HepG2 (cell line): ENCODE data around the gene NOP9. TPM values are rescaled to one million over a fixed set of nuclear protein-coding genes. Genes with fewer than 3 reads are reported as not detected.

Experiments used
- EEA1 ChIP-seq: sonication (generic); formaldehyde crosslinking; IDR thresholded peaks from 2 replicates; pipeline ENCODE4 v1.5.1; 2020; ENCODE audit warnings: mild to moderate bottlenecking, missing genetic modification reagents, borderline replicate concordance
- IKZF5 ChIP-seq: IDR thresholded peaks from 2 replicates; pipeline ENCODE4 v1.6.1; 2018; ENCODE audit warnings: missing genetic modification reagents, mild to moderate bottlenecking, missing compliant biosample characterization
- JARID2 ChIP-seq: sonication (generic); formaldehyde crosslinking; IDR thresholded peaks from 2 replicates; pipeline ENCODE4 v1.8.1; 2023; ENCODE audit warnings: missing genetic modification reagents, inconsistent platforms; ENCODE audit not compliant: insufficient replicate concordance
- MYPOP ChIP-seq: sonication (generic); formaldehyde crosslinking; IDR thresholded peaks from 2 replicates; pipeline ENCODE4 v1.8.1; 2023; ENCODE audit warnings: mild to moderate bottlenecking, moderate library complexity, missing genetic modification reagents
- RBAK ChIP-seq: sonication (generic); formaldehyde crosslinking; IDR thresholded peaks from 2 replicates; pipeline ENCODE4 v1.5.1; 2020; ENCODE audit warnings: mild to moderate bottlenecking, missing genetic modification reagents
- SNAI1 ChIP-seq: sonication (generic); formaldehyde crosslinking; IDR thresholded peaks from 2 replicates; pipeline ENCODE4 v1.5.0; 2020; ENCODE audit warnings: mild to moderate bottlenecking, missing genetic modification reagents, borderline replicate concordance
- SOX5 ChIP-seq: IDR thresholded peaks from 2 replicates; pipeline ENCODE4 v1.6.1; 2016; ENCODE audit warnings: borderline replicate concordance
- TFAP4 ChIP-seq: sonication (generic); IDR thresholded peaks from 2 replicates; pipeline ENCODE4 v1.6.1; 2016; ENCODE audit warnings: low read depth, borderline replicate concordance
- ZKSCAN8 ChIP-seq: IDR thresholded peaks from 2 replicates; pipeline ENCODE4 v1.6.1; 2016; ENCODE audit warnings: borderline replicate concordance, missing genetic modification reagents, missing compliant biosample characterization
- ZNF124 ChIP-seq: sonication (generic); formaldehyde crosslinking; IDR thresholded peaks from 2 replicates; pipeline ENCODE4 v1.4.0; 2020; ENCODE audit warnings: missing genetic modification reagents
- ZNF318 ChIP-seq: sonication (generic); formaldehyde crosslinking; IDR thresholded peaks from 2 replicates; pipeline ENCODE4 v1.4.0; 2020; ENCODE audit warnings: mild to moderate bottlenecking, missing genetic modification reagents
- ZNF343 ChIP-seq: sonication (generic); formaldehyde crosslinking; IDR thresholded peaks from 2 replicates; pipeline ENCODE4 v1.4.0; 2020; ENCODE audit warnings: mild to moderate bottlenecking, missing genetic modification reagents
- ZNF496 ChIP-seq: sonication (generic); formaldehyde crosslinking; IDR thresholded peaks from 2 replicates; pipeline ENCODE4 v1.8.1; 2023; ENCODE audit warnings: mild to moderate bottlenecking, moderate library complexity, missing genetic modification reagents; ENCODE audit not compliant: insufficient replicate concordance
- polyA plus RNA-seq, 8 experiments: library from polyadenylated mRNA; depleted of rRNA in 3 of 8; stranded (reverse) in 7 of 8; unstranded in 1 of 8; fragments of >200 nt; fragmentation: Illumina TruSeq in 4 of 8; extraction: Trizol in 4 of 8; gene quantifications; 2 replicates each; pipeline versions ENCODE4 v1.2.1 to v1.2.3, GENCODE V29; 2011 to 2016; ENCODE audit warnings: low read depth in 4 of 8, missing spikeins in 1 of 8, mixed read lengths in 1 of 8; ENCODE audit not compliant: insufficient read depth in 1 of 8
- total RNA-seq, 5 experiments: library from RNA; depleted of rRNA; stranded (reverse); fragments of >200 nt; fragmentation: Illumina TruSeq; extraction: Trizol; gene quantifications; 2 replicates each; pipeline ENCODE4 v1.2.3, GENCODE V29; 2016; ENCODE audit warnings: low read depth in 1 of 5
- TF ChIP-seq, protein P1 (sequence below), 2 experiments: sonication (generic) in 1 of 2; formaldehyde crosslinking in 1 of 2; IDR thresholded peaks; 2 replicates each; pipeline versions ENCODE4 v1.4.0 to v1.6.1; 2018 to 2020; ENCODE audit warnings: missing genetic modification reagents in 2 of 2, borderline replicate concordance in 1 of 2, low read depth in 1 of 2, mild to moderate bottlenecking in 1 of 2, missing biosample characterization in 1 of 2

Gene NOP9
- total and polyA plus RNA-seq, 2 of the 13 experiments (the other 11 are each of a cell fraction or from before 2014, with no cell fraction given), result 24.5 to 61.6 TPM

- TF ChIP-seq ZNF318 (CRISPR knock-in tag) (no peak), SNAI1 (no peak), MYPOP (CRISPR knock-in tag) (no peak), TFAP4 (peak; percentile 38; the same call in 1 of the 2 replicates), ZNF124 (CRISPR knock-in tag) (0 out of 2 replicates have a peak, but pooled peaks have one; percentile 27), ZNF343 (CRISPR knock-in tag) (no peak), ZNF496 (CRISPR knock-in tag) (no peak), SOX5 (CRISPR knock-in tag) (peak; percentile 58), RBAK (CRISPR knock-in tag) (no peak), JARID2 (CRISPR knock-in tag) (no peak), IKZF5 (CRISPR knock-in tag) (peak; percentile 35; the same call in 1 of the 2 replicates), ZKSCAN8 (CRISPR knock-in tag) (peak; percentile 62; the same call in 1 of the 2 replicates), EEA1 (CRISPR knock-in tag) (no peak)
- TF ChIP-seq, protein P1, sequence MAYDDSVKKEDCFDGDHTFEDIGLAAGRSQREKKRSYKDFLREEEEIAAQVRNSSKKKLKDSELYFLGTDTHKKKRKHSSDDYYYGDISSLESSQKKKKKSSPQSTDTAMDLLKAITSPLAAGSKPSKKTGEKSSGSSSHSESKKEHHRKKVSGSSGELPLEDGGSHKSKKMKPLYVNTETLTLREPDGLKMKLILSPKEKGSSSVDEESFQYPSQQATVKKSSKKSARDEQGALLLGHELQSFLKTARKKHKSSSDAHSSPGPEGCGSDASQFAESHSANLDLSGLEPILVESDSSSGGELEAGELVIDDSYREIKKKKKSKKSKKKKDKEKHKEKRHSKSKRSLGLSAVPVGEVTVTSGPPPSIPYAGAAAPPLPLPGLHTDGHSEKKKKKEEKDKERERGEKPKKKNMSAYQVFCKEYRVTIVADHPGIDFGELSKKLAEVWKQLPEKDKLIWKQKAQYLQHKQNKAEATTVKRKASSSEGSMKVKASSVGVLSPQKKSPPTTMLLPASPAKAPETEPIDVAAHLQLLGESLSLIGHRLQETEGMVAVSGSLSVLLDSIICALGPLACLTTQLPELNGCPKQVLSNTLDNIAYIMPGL (CRISPR knock-in tag; IDR thresholded peaks at IDR 0.05; ENCODE audit: borderline replicate concordance in 1 of 2, low read depth in 1 of 2), result peak; percentile 32 to 40; a peak in 1 of 4 replicates
Measured at GRCh38 chr14:24343795-24344660, 44.4 kb downstream of the NOP9 start (continued).
